Endothelial cell of umbilical vein (primary cell): Measurements from ENCODE around the gene MTFMT.

ENCODE experiments used
- EZH2 ChIP-seq: IDR thresholded peaks from 2 replicates; pipeline ENCODE4 v1.6.1; 2012; ENCODE audit warnings: borderline replicate concordance, low read depth, mild to moderate bottlenecking, moderate library complexity, low read length, inconsistent platforms; ENCODE audit not compliant: severe bottlenecking
- GATA2 ChIP-seq: IDR thresholded peaks from 2 replicates; pipeline ENCODE4 v1.7.0; 2011; ENCODE audit warnings: low read depth, mild to moderate bottlenecking, moderate library complexity, mixed read lengths, low read length; ENCODE audit not compliant: insufficient read length, insufficient read depth
- JUN ChIP-seq: IDR thresholded peaks from 2 replicates; pipeline ENCODE4 v1.6.1; 2011; ENCODE audit warnings: borderline replicate concordance, low read depth; ENCODE audit not compliant: insufficient read length, insufficient read depth
- POLR2A ChIP-seq: IDR thresholded peaks from 2 replicates; pipeline ENCODE4 v1.6.1; 2012; ENCODE audit warnings: low read depth, mild to moderate bottlenecking, control low read depth, low read length
- POLR2AphosphoS5 ChIP-seq: IDR thresholded peaks from 2 replicates; pipeline ENCODE4 v1.6.1; 2012; ENCODE audit warnings: low read depth, mild to moderate bottlenecking, control low read depth, low read length, moderate library complexity; ENCODE audit not compliant: insufficient read depth
- TF ChIP-seq, protein P1 (sequence below), 2 donors: IDR thresholded peaks; 1 replicate in 1 of 2; 2 replicates in 1 of 2; pipeline ENCODE4 v1.5.1; 2011; ENCODE audit warnings: low read length in 2 of 2, mild to moderate bottlenecking in 2 of 2, moderate library complexity in 2 of 2, control low read depth in 1 of 2, inconsistent platforms in 1 of 2, low read depth in 1 of 2; ENCODE audit not compliant: insufficient read depth in 1 of 2; ENCODE audit errors: extremely low read depth in 1 of 2
- TF ChIP-seq, protein P2 (sequence below): IDR thresholded peaks from 2 replicates; pipeline ENCODE4 v1.6.1; 2011; ENCODE audit not compliant: insufficient read depth, insufficient read length

DNA sequence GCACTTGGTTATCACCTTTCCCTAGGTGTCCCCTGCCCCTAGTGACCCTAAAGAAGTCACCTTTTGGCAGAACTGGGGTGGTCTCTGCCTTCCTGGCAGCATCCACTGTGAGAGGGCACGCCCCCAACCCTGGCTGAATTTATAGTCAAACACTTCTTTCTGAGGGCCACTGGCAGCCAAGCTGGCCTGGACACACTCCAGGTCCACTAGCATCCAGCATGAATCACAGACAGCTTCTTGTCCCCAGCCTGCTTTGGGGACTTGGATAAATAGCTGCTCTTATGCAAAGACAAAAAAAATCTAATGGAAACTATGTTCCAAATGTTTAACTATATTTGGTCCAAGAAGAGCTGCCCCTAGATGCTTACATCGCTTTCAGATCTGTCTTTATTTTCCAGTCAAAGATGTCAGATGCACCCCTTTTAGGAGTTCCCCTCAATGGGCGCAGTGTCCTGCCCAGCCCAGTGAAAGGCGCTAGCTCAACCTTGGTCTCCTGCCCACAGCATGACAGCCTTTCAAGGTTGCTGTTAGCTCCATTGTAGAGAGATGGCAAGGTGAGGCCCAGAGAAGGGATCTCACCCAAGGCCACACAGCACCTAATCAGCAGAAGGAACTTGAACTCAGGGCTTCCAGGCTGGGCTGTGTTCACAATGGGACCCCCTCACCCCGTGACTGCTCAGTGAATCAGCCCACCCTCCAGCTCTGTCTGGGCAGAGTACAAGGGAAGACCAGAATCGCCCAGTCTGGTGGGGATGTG lies 31.4 kb upstream of the MTFMT start:
- no peak for TF ChIP-seq POLR2A
- TF ChIP-seq, protein P1, sequence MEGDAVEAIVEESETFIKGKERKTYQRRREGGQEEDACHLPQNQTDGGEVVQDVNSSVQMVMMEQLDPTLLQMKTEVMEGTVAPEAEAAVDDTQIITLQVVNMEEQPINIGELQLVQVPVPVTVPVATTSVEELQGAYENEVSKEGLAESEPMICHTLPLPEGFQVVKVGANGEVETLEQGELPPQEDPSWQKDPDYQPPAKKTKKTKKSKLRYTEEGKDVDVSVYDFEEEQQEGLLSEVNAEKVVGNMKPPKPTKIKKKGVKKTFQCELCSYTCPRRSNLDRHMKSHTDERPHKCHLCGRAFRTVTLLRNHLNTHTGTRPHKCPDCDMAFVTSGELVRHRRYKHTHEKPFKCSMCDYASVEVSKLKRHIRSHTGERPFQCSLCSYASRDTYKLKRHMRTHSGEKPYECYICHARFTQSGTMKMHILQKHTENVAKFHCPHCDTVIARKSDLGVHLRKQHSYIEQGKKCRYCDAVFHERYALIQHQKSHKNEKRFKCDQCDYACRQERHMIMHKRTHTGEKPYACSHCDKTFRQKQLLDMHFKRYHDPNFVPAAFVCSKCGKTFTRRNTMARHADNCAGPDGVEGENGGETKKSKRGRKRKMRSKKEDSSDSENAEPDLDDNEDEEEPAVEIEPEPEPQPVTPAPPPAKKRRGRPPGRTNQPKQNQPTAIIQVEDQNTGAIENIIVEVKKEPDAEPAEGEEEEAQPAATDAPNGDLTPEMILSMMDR (IDR thresholded peaks at IDR 0.05; ENCODE audit: extremely low read depth in 1 of 2, insufficient read depth in 1 of 2, low read depth in 1 of 2, low read length in 2 of 2), result no peak
- no peak for TF ChIP-seq POLR2AphosphoS5
- TF ChIP-seq, protein P2, sequence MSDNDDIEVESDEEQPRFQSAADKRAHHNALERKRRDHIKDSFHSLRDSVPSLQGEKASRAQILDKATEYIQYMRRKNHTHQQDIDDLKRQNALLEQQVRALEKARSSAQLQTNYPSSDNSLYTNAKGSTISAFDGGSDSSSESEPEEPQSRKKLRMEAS, result no peak
- no peak for TF ChIP-seq EZH2
- no peak for TF ChIP-seq JUN
- TF ChIP-seq GATA2, result no peak
